ENCODE data around the gene REXO4.

The REXO4 gene

DNA sequence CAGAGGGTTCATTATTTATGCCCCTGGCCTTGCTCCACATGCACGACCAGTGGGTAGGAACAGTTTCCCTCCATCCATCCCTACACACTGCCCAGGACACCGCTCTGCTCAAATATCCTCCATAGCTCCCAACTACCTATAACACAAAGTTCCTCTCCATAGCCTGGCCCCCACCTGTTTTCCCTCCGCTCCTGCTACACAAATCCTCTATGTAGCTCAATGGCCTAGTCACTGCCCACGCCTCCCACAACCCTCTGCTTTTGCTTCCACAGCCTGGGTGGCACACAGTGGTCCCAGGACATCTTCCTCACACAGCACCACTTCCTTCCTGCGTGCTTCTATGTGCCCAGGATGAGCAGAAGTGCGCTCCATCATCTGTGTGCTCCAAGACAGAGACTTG, 20.4 kb downstream of the REXO4 start:
- no peaks in the 10 kb centered on the region for H3K4me1 ChIP-seq (ENCODE audit: control insufficient read depth in 1 of 2, insufficient read depth in 2 of 2, low read length in 2 of 2)
- peaks cover 3% of the 10 kb centered on the region for H3K9me3 ChIP-seq (ENCODE audit: insufficient read depth, low read depth, low read length)
- no peak overlapping the region for H2BK5ac ChIP-seq (ENCODE audit: low read depth, low read length, poor library complexity)
- no peak overlapping the region for H2AK5ac ChIP-seq (ENCODE audit: low read length)
- no peak overlapping the region for H4K8ac ChIP-seq (ENCODE audit: low read depth, low read length)
- H4K12ac ChIP-seq (ENCODE audit: low read depth, low read length): no peak overlapping the region
- H3K4me2 ChIP-seq (ENCODE audit: low read length): no peak overlapping the region
- H3K9ac ChIP-seq (ENCODE audit: low read length): no peak overlapping the region
- no peak overlapping the region for H3K27ac ChIP-seq (ENCODE audit: low read depth, low read length)
- H3K4ac ChIP-seq (ENCODE audit: low read depth, low read length): no peak overlapping the region
- H4K91ac ChIP-seq (ENCODE audit: low read depth, low read length): no peak overlapping the region
- no peaks in the 10 kb centered on the region for H3K79me1 ChIP-seq (ENCODE audit: low read length)
- H2AFZ ChIP-seq (ENCODE audit: insufficient read depth, low read length, poor library complexity): no peak overlapping the region
- H3K27me3 ChIP-seq (ENCODE audit: insufficient read depth, low read length): no peaks in the 10 kb centered on the region
- no CpG with 5 or more reads among the region's 6 CpGs for WGBS (ENCODE audit: extremely low coverage, insufficient coverage, insufficient read length)
- H3K4me3 ChIP-seq (ENCODE audit: low read depth, low read length): peak overlapping the region; percentile 1
- H3K23ac ChIP-seq (ENCODE audit: low read length): no peak overlapping the region
- no peak overlapping the region for H2BK12ac ChIP-seq (ENCODE audit: low read length)
- no peak overlapping the region for H3K18ac ChIP-seq (ENCODE audit: low read length)
- H3K79me2 ChIP-seq (ENCODE audit: control insufficient read depth, insufficient read depth, low read length, poor library complexity): no peaks in the 10 kb centered on the region
- no peak for DNase-seq
- H3K36me3 ChIP-seq (ENCODE audit: control insufficient read depth in 1 of 2, insufficient read depth in 2 of 2, low read length in 2 of 2): peaks cover 6 to 10% of the 10 kb centered on the region in 2 experiments
- no peak overlapping the region for H3K14ac ChIP-seq (ENCODE audit: low read length)
- H2BK120ac ChIP-seq (ENCODE audit: insufficient read depth, low read length, poor library complexity): no peak overlapping the region

- no peaks in the 10 kb centered on the region for H3K79me1 ChIP-seq (ENCODE audit: low read length)
- H3K4me1 ChIP-seq (ENCODE audit: control insufficient read depth in 1 of 2, insufficient read depth in 2 of 2, low read length in 2 of 2): no peaks in the 10 kb centered on the region
- no peak overlapping the region for H4K91ac ChIP-seq (ENCODE audit: low read depth, low read length)
- peaks cover 3% of the 10 kb centered on the region for H3K9me3 ChIP-seq (ENCODE audit: insufficient read depth, low read depth, low read length)
- H3K4ac ChIP-seq (ENCODE audit: low read depth, low read length): no peak overlapping the region
- H3K79me2 ChIP-seq (ENCODE audit: control insufficient read depth, insufficient read depth, low read length, poor library complexity): no peaks in the 10 kb centered on the region
- H3K27ac ChIP-seq (ENCODE audit: low read depth, low read length): no peak overlapping the region
- no peak overlapping the region for H2BK5ac ChIP-seq (ENCODE audit: low read depth, low read length, poor library complexity)
- no peak overlapping the region for H3K23ac ChIP-seq (ENCODE audit: low read length)
- H2BK12ac ChIP-seq (ENCODE audit: low read length): no peak overlapping the region
- H3K4me3 ChIP-seq (ENCODE audit: low read depth, low read length): peak overlapping the region; percentile 1
- no peak overlapping the region for H2AK5ac ChIP-seq (ENCODE audit: low read length)
- H2AFZ ChIP-seq (ENCODE audit: insufficient read depth, low read length, poor library complexity): no peak overlapping the region
- H4K12ac ChIP-seq (ENCODE audit: low read depth, low read length): no peak overlapping the region
- H3K18ac ChIP-seq (ENCODE audit: low read length): no peak overlapping the region
- no peaks in the 10 kb centered on the region for H3K27me3 ChIP-seq (ENCODE audit: insufficient read depth, low read length)
- WGBS (ENCODE audit: extremely low coverage, insufficient coverage, insufficient read length): no CpG with 5 or more reads among the region's 14 CpGs
- no peak overlapping the region for H3K9ac ChIP-seq (ENCODE audit: low read length)
- no peak for DNase-seq
- no peak overlapping the region for H3K14ac ChIP-seq (ENCODE audit: low read length)
- H3K4me2 ChIP-seq (ENCODE audit: low read length): no peak overlapping the region
- H3K36me3 ChIP-seq (ENCODE audit: control insufficient read depth in 1 of 2, insufficient read depth in 2 of 2, low read length in 2 of 2): peaks cover 6% of the 10 kb centered on the region in 2 experiments
- no peak overlapping the region for H4K8ac ChIP-seq (ENCODE audit: low read depth, low read length)
- no peak overlapping the region for H2BK120ac ChIP-seq (ENCODE audit: insufficient read depth, low read length, poor library complexity)
These were observed 20.9 kb downstream of the REXO4 start for GRCh38 chr9:133396952-133397351.

- H3K14ac ChIP-seq (ENCODE audit: low read length): no peak overlapping the region
- H3K23ac ChIP-seq (ENCODE audit: low read length): no peak overlapping the region
- no peaks in the 10 kb centered on the region for H3K79me2 ChIP-seq (ENCODE audit: control insufficient read depth, insufficient read depth, low read length, poor library complexity)
- no peak for DNase-seq
- no peak overlapping the region for H2AK5ac ChIP-seq (ENCODE audit: low read length)
- H2AFZ ChIP-seq (ENCODE audit: insufficient read depth, low read length, poor library complexity): no peak overlapping the region
- no peak overlapping the region for H3K4me3 ChIP-seq (ENCODE audit: low read depth, low read length)
- no peak overlapping the region for H3K4ac ChIP-seq (ENCODE audit: low read depth, low read length)
- no peak overlapping the region for H2BK5ac ChIP-seq (ENCODE audit: low read depth, low read length, poor library complexity)
- H4K8ac ChIP-seq (ENCODE audit: low read depth, low read length): no peak overlapping the region
- no peak overlapping the region for H3K4me2 ChIP-seq (ENCODE audit: low read length)
- WGBS (ENCODE audit: extremely low coverage, insufficient coverage, insufficient read length): no CpG with 5 or more reads among the region's 8 CpGs
- H3K79me1 ChIP-seq (ENCODE audit: low read length): no peaks in the 10 kb centered on the region
- H3K9me3 ChIP-seq (ENCODE audit: insufficient read depth, low read depth, low read length): peaks cover 5% of the 10 kb centered on the region
- no peak overlapping the region for H4K12ac ChIP-seq (ENCODE audit: low read depth, low read length)
- no peak overlapping the region for H4K91ac ChIP-seq (ENCODE audit: low read depth, low read length)
- no peak overlapping the region for H3K18ac ChIP-seq (ENCODE audit: low read length)
- H3K27ac ChIP-seq (ENCODE audit: low read depth, low read length): no peak overlapping the region
- H3K27me3 ChIP-seq (ENCODE audit: insufficient read depth, low read length): no peaks in the 10 kb centered on the region
- no peak overlapping the region for H3K9ac ChIP-seq (ENCODE audit: low read length)
- H2BK120ac ChIP-seq (ENCODE audit: insufficient read depth, low read length, poor library complexity): no peak overlapping the region
- H3K36me3 ChIP-seq (ENCODE audit: control insufficient read depth in 1 of 2, insufficient read depth in 2 of 2, low read length in 2 of 2): no peaks in the 10 kb centered on the region
- H2BK12ac ChIP-seq (ENCODE audit: low read length): no peak overlapping the region
- H3K4me1 ChIP-seq (ENCODE audit: control insufficient read depth in 1 of 2, insufficient read depth in 2 of 2, low read length in 2 of 2): no peaks in the 10 kb centered on the region
These were observed 23.0 kb downstream of the REXO4 start for GRCh38 chr9:133394687-133395271.

DNA sequence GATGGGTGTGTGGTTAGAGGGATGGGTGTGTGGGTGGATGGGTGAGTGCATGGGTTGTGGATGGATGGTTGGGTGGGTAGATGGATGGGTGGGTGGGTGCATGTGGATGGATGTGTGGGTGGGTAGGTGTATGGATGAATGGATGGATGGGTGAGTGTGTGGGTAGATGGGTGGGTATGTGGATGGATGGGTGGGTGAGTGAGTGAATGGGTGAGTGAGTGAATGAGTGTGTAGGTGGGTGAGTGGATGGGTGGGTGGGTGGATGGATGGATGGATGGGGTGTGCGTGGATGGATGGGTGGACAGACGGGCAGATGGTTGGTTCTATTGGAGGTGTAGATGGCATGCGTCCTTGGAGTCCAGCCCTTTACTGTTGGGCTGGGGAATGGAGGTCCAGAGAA, 24.4 kb downstream of the REXO4 start:
- Histone ChIP-seq H3K9ac (ENCODE audit: low read length) (no peak overlapping the region), H2BK12ac (ENCODE audit: low read length) (no peak overlapping the region), H4K8ac (ENCODE audit: low read depth, low read length) (no peak overlapping the region), H3K18ac (ENCODE audit: low read length) (no peak overlapping the region), H2BK120ac (ENCODE audit: insufficient read depth, low read length, poor library complexity) (no peak overlapping the region), H3K27me3 (ENCODE audit: insufficient read depth, low read length) (no peaks in the 10 kb centered on the region), H3K79me1 (ENCODE audit: low read length) (no peaks in the 10 kb centered on the region), H3K27ac (ENCODE audit: low read depth, low read length) (no peak overlapping the region), H3K4me3 (ENCODE audit: low read depth, low read length) (no peak overlapping the region), H3K36me3 (ENCODE audit: control insufficient read depth in 1 of 2, insufficient read depth in 2 of 2, low read length in 2 of 2) (no peaks in the 10 kb centered on the region), H3K4ac (ENCODE audit: low read depth, low read length) (no peak overlapping the region), H3K79me2 (ENCODE audit: control insufficient read depth, insufficient read depth, low read length, poor library complexity) (no peaks in the 10 kb centered on the region), H3K14ac (ENCODE audit: low read length) (no peak overlapping the region), H3K4me1 (ENCODE audit: control insufficient read depth in 1 of 2, insufficient read depth in 2 of 2, low read length in 2 of 2) (no peaks in the 10 kb centered on the region), H3K4me2 (ENCODE audit: low read length) (no peak overlapping the region), H2AK5ac (ENCODE audit: low read length) (no peak overlapping the region), H4K91ac (ENCODE audit: low read depth, low read length) (no peak overlapping the region), H3K9me3 (ENCODE audit: insufficient read depth, low read depth, low read length) (peaks cover 8% of the 10 kb centered on the region), H4K12ac (ENCODE audit: low read depth, low read length) (no peak overlapping the region), H2BK5ac (ENCODE audit: low read depth, low read length, poor library complexity) (no peak overlapping the region), H2AFZ (ENCODE audit: insufficient read depth, low read length, poor library complexity) (no peak overlapping the region), H3K23ac (ENCODE audit: low read length) (no peak overlapping the region)
- no CpG with 5 or more reads among the region's 3 CpGs for WGBS (ENCODE audit: extremely low coverage, insufficient coverage, insufficient read length)
- no peak for DNase-seq

Data from trophoblast cell (in vitro differentiated cells and primary cell).